ENCODE results near the gene COMMD3. TPM values are rescaled to one million over a fixed set of nuclear protein-coding genes. Genes with fewer than 3 reads are reported as not detected.

Gene COMMD3
- total and polyA plus RNA-seq, 9 of the 15 experiments (the other 6 are each of a cell fraction or from before 2014, with no cell fraction given) = 50.7 to 217 (median 80.1) TPM

DNA sequence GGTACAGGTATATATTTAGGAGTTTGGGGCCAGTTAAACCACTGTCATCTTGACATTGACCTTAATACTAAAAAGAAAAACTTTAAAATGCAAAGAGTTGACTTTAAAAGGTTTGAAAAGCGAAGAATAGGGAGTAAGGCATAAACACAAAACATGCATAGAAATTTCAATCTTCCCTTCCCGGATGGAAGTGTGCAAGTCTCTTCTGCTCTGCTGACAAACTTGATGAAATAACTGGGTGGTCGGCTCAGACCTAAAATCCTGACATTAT, 25.7 kb downstream of the COMMD3 start:
- in situ Hi-C loops (cut with MboI) (no loop called here), intact Hi-C loops (cut with micrococcal nuclease) (loop anchor here (2.0 to 5.0 kb wide), 2 partner anchors 49 to 75 kb away; no protein-coding TSS in a partner anchor)
- no TSS peak for BruUV-seq (replicated peaks)
- Histone ChIP-seq H3K4me2 (ENCODE audit: insufficient read depth, low read length) (peak overlapping the region; percentile 82), H3K9me1 (ENCODE audit: control insufficient read depth, insufficient read depth, low read length) (no peaks in the 10 kb centered on the region), H3K27me3 (ENCODE audit: control insufficient read depth in 2 of 2, insufficient read depth in 2 of 2, low read length in 2 of 2) (no peaks in the 10 kb centered on the region), H3K4me1 (replicated peaks in 1 of 2; ENCODE audit: control insufficient read depth in 2 of 2, insufficient read depth in 2 of 2, low read length in 2 of 2) (peaks cover 13 to 15% of the 10 kb centered on the region in 2 experiments; a peak in 4 of 5 replicates), H3K36me3 (ENCODE audit: control insufficient read depth, insufficient read depth, low read length) (no peaks in the 10 kb centered on the region), H2AFZ (ENCODE audit: low read depth, low read length) (peak overlapping the region; percentile 77; the same call in 1 of the 2 replicates), H4K20me1 (replicated peaks; ENCODE audit: control insufficient read depth, insufficient read depth, low read length) (no peaks in the 10 kb centered on the region), H3K9me3 (replicated peaks; ENCODE audit: control insufficient read depth, insufficient read depth, low read depth, low read length) (no peaks in the 10 kb centered on the region; the same call in 1 of the 2 replicates), H3K4me3 (peak overlapping the region; percentile 69), H3K79me2 (ENCODE audit: control insufficient read depth, insufficient read depth, low read length) (no peaks in the 10 kb centered on the region), H3K9ac (ENCODE audit: insufficient read depth in 1 of 2, low read depth in 2 of 2, low read length in 2 of 2) (peak overlapping the region in 1 of 2 experiments; percentile 94; a peak in 1 of 4 replicates), H3K27ac (ENCODE audit: extremely low read depth, low read depth, low read length) (no peak overlapping the region)
- ChIA-PET CTCF (ENCODE audit: low intra/inter-chr PET ratio) (no interaction called here), POLR2A (interaction anchor here (1.0 kb wide), 1 partner anchor 52 kb away, joined by 3 read pairs; no protein-coding TSS in a partner anchor)
- ATAC-seq = no peak
- FAIRE-seq = peak; percentile 42
- no peak for DNase-seq (ENCODE audit: extremely low read depth in 1 of 4, low spot score in 3 of 4)
- WGBS (ENCODE audit: insufficient coverage, low coverage, missing lambda C conversion rate) = 48% methylated on average over 3 of the region's 3 CpGs
- TF ChIP-seq HNRNPLL (IDR thresholded peaks at IDR 0.05; ENCODE audit: low read depth, low read length, poor library complexity, severe bottlenecking) = no peak
- TF ChIP-seq, protein P1, sequence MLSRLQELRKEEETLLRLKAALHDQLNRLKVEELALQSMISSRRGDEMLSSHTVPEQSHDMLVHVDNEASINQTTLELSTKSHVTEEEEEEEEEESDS (CRISPR knock-in tag; IDR thresholded peaks at IDR 0.05) = no peak
- no peak for TF ChIP-seq DPF2 (IDR thresholded peaks at IDR 0.05)
- TF ChIP-seq, protein P2, sequence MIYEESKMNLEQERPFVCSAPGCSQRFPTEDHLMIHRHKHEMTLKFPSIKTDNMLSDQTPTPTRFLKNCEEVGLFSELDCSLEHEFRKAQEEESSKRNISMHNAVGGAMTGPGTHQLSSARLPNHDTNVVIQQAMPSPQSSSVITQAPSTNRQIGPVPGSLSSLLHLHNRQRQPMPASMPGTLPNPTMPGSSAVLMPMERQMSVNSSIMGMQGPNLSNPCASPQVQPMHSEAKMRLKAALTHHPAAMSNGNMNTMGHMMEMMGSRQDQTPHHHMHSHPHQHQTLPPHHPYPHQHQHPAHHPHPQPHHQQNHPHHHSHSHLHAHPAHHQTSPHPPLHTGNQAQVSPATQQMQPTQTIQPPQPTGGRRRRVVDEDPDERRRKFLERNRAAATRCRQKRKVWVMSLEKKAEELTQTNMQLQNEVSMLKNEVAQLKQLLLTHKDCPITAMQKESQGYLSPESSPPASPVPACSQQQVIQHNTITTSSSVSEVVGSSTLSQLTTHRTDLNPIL (CRISPR knock-in tag; IDR thresholded peaks at IDR 0.05) = no peak
- TF ChIP-seq POLR2B (IDR thresholded peaks at IDR 0.05; ENCODE audit: low read depth, partially characterized antibody) = no peak
- no peak for TF ChIP-seq TEAD1 (CRISPR knock-in tag; IDR thresholded peaks at IDR 0.05)
- no peak for TF ChIP-seq MAFK (IDR thresholded peaks at IDR 0.05; ENCODE audit: low read length)
- TF ChIP-seq ELK3 (CRISPR knock-in tag; IDR thresholded peaks at IDR 0.05) = no peak
- TF ChIP-seq ZNF384 (IDR thresholded peaks at IDR 0.05; ENCODE audit: low read depth, low read length) = no peak
- no peak for TF ChIP-seq FOXO4 (CRISPR knock-in tag; IDR thresholded peaks at IDR 0.05)

Data from K562 (cell line).